PC-3 (cell line): ENCODE measurements around the gene R3HCC1L. TPM values are rescaled to one million over a fixed set of nuclear protein-coding genes. Genes with fewer than 3 reads are reported as not detected.

Source experiments
- ATAC-seq: fragments of 200-7000 bp; cut with Tn5 transposase; 2 replicates; pipeline ENCODE4 v1.9.1; 2020; ENCODE audit warnings: mild to moderate bottlenecking, moderate library complexity
- BruUV-seq: library from RNA; stranded (reverse); fragments of 400-500 nt; replicated peaks from 2 replicates; lab custom pipeline; 2021; lab: Mats Ljungman, UMichigan
- CTCF ChIA-PET: fragments of 300-600 bp; sonication (Branson Sonifier 250); formaldehyde crosslinking; loops from one replicate; lab custom pipeline; 2022; ENCODE audit warnings: antibody characterized with exemption; lab: Charles Lee
- POLR2A ChIA-PET: fragments of 300-600 bp; sonication (Branson Sonifier 250); formaldehyde crosslinking; loops from one replicate; lab custom pipeline; 2022; ENCODE audit warnings: antibody characterized with exemption; ENCODE audit not compliant: unreplicated experiment; lab: Charles Lee
- DNase-seq: peaks from one replicate; pipeline ENCODE4 v3.0.0-alpha.2; 2015
- H2AFZ ChIP-seq: fragments of 300-600 bp; sonication (generic); 2 replicates; pipeline ENCODE4 v1.6.0; 2016; ENCODE audit warnings: antibody characterized with exemption, low read length
- H3F3A ChIP-seq: fragments of 300-600 bp; sonication (generic); one replicate; pipeline ENCODE4 v1.6.0; 2017; ENCODE audit warnings: antibody characterized with exemption, low read length, control low read depth, mild to moderate bottlenecking; ENCODE audit not compliant: unreplicated experiment
- H3K27ac ChIP-seq: fragments of 300-600 bp; sonication (generic); 2 replicates; pipeline ENCODE4 v1.5.1; 2016; ENCODE audit warnings: mild to moderate bottlenecking, low read length
- H3K27me3 ChIP-seq: fragments of 300-600 bp; sonication (generic); 2 replicates; pipeline ENCODE4 v1.6.1; 2016; ENCODE audit warnings: low read length, mixed read lengths
- H3K36me3 ChIP-seq: fragments of 300-600 bp; sonication (generic); 2 replicates; pipeline ENCODE4 v1.6.1; 2016; ENCODE audit warnings: low read depth, mixed run types, low read length, mixed read lengths
- H3K4me1 ChIP-seq: fragments of 300-600 bp; sonication (generic); 2 replicates; pipeline ENCODE4 v1.5.1; 2016; ENCODE audit warnings: low read length; ENCODE audit not compliant: insufficient read depth
- H3K4me2 ChIP-seq: fragments of 300-600 bp; sonication (generic); 2 replicates; pipeline ENCODE4 v1.6.0; 2016; ENCODE audit warnings: low read length
- H3K4me3 ChIP-seq: fragments of 300-600 bp; sonication (generic); 2 replicates; pipeline ENCODE4 v1.5.1; 2016; ENCODE audit warnings: mild to moderate bottlenecking, low read length, mixed read lengths
- H3K79me2 ChIP-seq: fragments of 300-600 bp; sonication (generic); 2 replicates; pipeline ENCODE4 v1.6.1; 2017; ENCODE audit warnings: low read length, mixed read lengths
- H3K9ac ChIP-seq: fragments of 300-600 bp; sonication (generic); 2 replicates; pipeline ENCODE4 v1.6.0; 2016; ENCODE audit warnings: mild to moderate bottlenecking, low read length
- H3K9me2 ChIP-seq: fragments of 300-600 bp; sonication (generic); replicated peaks from 2 replicates; pipeline ENCODE4 v1.6.1; 2016; ENCODE audit warnings: mixed run types, low read length, mixed read lengths
- H3K9me3 ChIP-seq: fragments of 300-600 bp; sonication (generic); 2 replicates; pipeline ENCODE4 v1.6.1; 2016; ENCODE audit warnings: low read length, mixed read lengths
- H4K20me1 ChIP-seq: fragments of 300-600 bp; sonication (generic); 2 replicates; pipeline ENCODE4 v1.6.1; 2016; ENCODE audit warnings: low read length, mixed read lengths
- CTCF ChIP-seq: fragments of 300-600 bp; sonication (generic); conservative IDR thresholded peaks from 2 replicates; pipeline ENCODE4 v1.5.1; 2017; ENCODE audit warnings: antibody characterized with exemption, low read depth, mild to moderate bottlenecking, low read length
- EZH2 ChIP-seq: fragments of 300-600 bp; sonication (generic); IDR thresholded peaks from one replicate; pipeline ENCODE4 v1.6.1; 2017; ENCODE audit warnings: antibody characterized with exemption, mild to moderate bottlenecking, low read length; ENCODE audit not compliant: unreplicated experiment
- EZH2phosphoT487 ChIP-seq: fragments of 300-600 bp; sonication (generic); IDR thresholded peaks from 2 replicates; pipeline ENCODE4 v1.6.1; 2018; ENCODE audit warnings: mild to moderate bottlenecking, antibody characterized with exemption, low read length, borderline replicate concordance
- intact Hi-C: fragments of 100-400 bp; cut with micrococcal nuclease; formaldehyde crosslinking; loops from 2 replicates; pipeline ENCODE4 v1.9.0; 2023
- total RNA-seq: library from RNA; depleted of rRNA; stranded (reverse); fragments of >200 nt; gene quantifications from 2 replicates; pipeline ENCODE4 v1.2.3, GENCODE V29; 2014

The R3HCC1L gene
- total RNA-seq, 1 experiment from 2014 or later: 15.3 TPM

DNA sequence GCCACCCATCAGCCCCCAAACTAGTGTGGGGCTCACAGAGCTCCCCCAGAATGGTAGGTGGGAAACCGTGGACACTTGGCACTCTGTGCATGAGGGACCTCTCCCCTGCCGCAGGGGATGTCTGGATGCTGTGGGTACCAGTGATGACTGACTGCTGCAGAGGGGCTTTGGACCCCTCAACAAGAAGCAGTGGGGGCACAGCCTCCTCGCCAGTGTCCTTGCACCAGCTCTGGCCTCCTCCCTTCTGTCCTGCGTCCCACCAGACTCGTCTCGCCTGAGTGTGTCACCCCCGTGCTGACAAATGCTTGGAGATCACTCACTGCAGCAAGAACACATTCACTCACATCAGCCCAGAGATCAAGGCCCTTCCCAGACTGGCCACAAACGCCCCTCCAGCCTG is 37.3 kb upstream of the R3HCC1L start:
- Histone ChIP-seq H3K4me2 (no peak overlapping the region), H2AFZ (no peak overlapping the region), H3K4me3 (no peak overlapping the region), H3K9me2 (no peaks in the 10 kb centered on the region), H3K36me3 (no peaks in the 10 kb centered on the region), H3K4me1 (no peaks in the 10 kb centered on the region), H3K79me2 (no peaks in the 10 kb centered on the region), H3K27ac (no peak overlapping the region), H3F3A (no peaks in the 10 kb centered on the region), H3K9ac (no peak overlapping the region), H3K27me3 (peaks cover 80% of the 10 kb centered on the region), H4K20me1 (no peaks in the 10 kb centered on the region), H3K9me3 (no peaks in the 10 kb centered on the region)
- ATAC-seq: no peak
- BruUV-seq: no TSS peak
- intact Hi-C loops: no loop called here
- ChIA-PET CTCF (no interaction called here), POLR2A (no interaction called here)
- DNase-seq: no peak
- TF ChIP-seq EZH2phosphoT487: no peak
- TF ChIP-seq EZH2: no peak
- TF ChIP-seq CTCF: no peak

- DNase-seq (no peak), ATAC-seq (no peak)
- Histone ChIP-seq H3F3A (no peaks in the 10 kb centered on the region), H3K36me3 (no peaks in the 10 kb centered on the region), H3K9me3 (no peaks in the 10 kb centered on the region), H3K27me3 (peaks cover 81% of the 10 kb centered on the region), H3K9ac (no peak overlapping the region), H2AFZ (no peak overlapping the region), H3K79me2 (no peaks in the 10 kb centered on the region), H3K27ac (no peak overlapping the region), H3K4me2 (no peak overlapping the region), H3K9me2 (no peaks in the 10 kb centered on the region), H3K4me3 (no peak overlapping the region), H4K20me1 (no peaks in the 10 kb centered on the region), H3K4me1 (no peaks in the 10 kb centered on the region)
- CTCF ChIA-PET: interaction anchor here (0.5 kb wide), 1 partner anchor 25 kb away, joined by 5 read pairs; no protein-coding TSS in a partner anchor
- BruUV-seq: no TSS peak
- intact Hi-C loops: no loop called here
- POLR2A ChIA-PET: no interaction called here
- TF ChIP-seq CTCF: no peak
- TF ChIP-seq EZH2phosphoT487: no peak
- no peak for TF ChIP-seq EZH2
These were observed 36.8 kb upstream of the R3HCC1L start for GRCh38 chr10:98097616-98098015.

GRCh38 chr10:98098247-98098646 is 36.2 kb upstream of the R3HCC1L start:
- no TSS peak for BruUV-seq
- H3K4me2 ChIP-seq: no peak overlapping the region

More at GRCh38 chr10:98098247-98098646, 36.2 kb upstream of the R3HCC1L start:
- TF ChIP-seq EZH2phosphoT487 (no peak), CTCF (no peak), EZH2 (no peak)
- no peaks in the 10 kb centered on the region for H3K4me1 ChIP-seq
- intact Hi-C loops: no loop called here
- H3F3A ChIP-seq: no peaks in the 10 kb centered on the region
- H2AFZ ChIP-seq: no peak overlapping the region
- no peak overlapping the region for H3K4me3 ChIP-seq
- H3K27ac ChIP-seq: no peak overlapping the region
- H3K9me2 ChIP-seq: no peaks in the 10 kb centered on the region
- DNase-seq: no peak
- H3K79me2 ChIP-seq: no peaks in the 10 kb centered on the region
- no peak for ATAC-seq
- ChIA-PET POLR2A (no interaction called here), CTCF (interaction anchor here (0.5 kb wide), 1 partner anchor 24 kb away, joined by 5 read pairs; no protein-coding TSS in a partner anchor)
- no peaks in the 10 kb centered on the region for H3K9me3 ChIP-seq
- H4K20me1 ChIP-seq: no peaks in the 10 kb centered on the region
- H3K9ac ChIP-seq: no peak overlapping the region
- no peaks in the 10 kb centered on the region for H3K36me3 ChIP-seq
- H3K27me3 ChIP-seq: peaks cover 80% of the 10 kb centered on the region
